ENCODE measurements around the gene SAMD10. TPM values are rescaled to one million over a fixed set of nuclear protein-coding genes. Genes with fewer than 3 reads are reported as not detected.
A peak's percentile ranks its signal among the peaks of the same experiment; 100 is the strongest.

Gene SAMD10
- total RNA-seq, 1 donor: 1.3 TPM

DNA sequence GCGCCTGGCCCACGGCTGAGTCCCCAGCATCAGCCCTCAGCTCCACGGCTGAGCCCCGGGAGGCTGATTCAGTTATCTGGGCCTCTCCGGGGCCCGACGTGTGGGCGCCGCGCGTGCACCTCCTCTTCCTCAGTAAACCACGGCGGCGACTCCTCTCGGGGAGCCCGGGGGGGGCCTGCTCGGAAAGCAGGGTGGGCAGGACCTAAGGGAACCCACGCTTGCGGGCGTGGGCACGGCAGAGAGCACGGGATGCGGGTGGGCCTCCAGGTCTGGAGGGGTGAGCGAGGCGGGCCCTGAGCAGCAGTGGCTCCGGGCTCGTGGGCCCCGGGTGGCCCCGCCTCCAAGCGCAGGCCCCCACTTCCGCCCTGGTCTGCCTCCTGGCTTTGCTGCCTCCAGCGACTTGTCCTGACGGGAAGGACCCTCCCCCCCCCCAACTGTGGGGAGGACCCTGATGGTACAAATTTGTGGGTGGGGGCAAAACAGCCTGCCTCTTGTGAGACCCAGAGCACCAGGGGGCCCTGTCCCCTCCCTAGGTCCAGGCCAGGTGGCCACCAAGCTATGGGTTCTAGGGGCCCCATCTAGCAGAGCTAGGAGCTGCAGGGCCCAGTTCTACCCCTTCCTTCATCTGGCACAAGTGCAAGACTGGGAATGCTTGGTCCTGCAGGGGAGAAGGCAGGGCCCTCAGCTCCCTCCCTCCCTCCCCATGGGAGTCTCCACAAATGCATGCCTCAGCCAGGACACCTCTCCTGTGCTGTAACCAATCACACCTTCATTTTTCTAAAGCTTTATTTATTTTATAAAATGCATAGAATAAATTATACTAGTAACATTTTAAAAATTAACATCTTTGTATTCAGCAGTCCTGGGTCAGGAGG is 40.1 kb downstream of the SAMD10 start:
- TF ChIP-seq, protein P1, sequence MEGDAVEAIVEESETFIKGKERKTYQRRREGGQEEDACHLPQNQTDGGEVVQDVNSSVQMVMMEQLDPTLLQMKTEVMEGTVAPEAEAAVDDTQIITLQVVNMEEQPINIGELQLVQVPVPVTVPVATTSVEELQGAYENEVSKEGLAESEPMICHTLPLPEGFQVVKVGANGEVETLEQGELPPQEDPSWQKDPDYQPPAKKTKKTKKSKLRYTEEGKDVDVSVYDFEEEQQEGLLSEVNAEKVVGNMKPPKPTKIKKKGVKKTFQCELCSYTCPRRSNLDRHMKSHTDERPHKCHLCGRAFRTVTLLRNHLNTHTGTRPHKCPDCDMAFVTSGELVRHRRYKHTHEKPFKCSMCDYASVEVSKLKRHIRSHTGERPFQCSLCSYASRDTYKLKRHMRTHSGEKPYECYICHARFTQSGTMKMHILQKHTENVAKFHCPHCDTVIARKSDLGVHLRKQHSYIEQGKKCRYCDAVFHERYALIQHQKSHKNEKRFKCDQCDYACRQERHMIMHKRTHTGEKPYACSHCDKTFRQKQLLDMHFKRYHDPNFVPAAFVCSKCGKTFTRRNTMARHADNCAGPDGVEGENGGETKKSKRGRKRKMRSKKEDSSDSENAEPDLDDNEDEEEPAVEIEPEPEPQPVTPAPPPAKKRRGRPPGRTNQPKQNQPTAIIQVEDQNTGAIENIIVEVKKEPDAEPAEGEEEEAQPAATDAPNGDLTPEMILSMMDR (IDR thresholded peaks at IDR 0.05; ENCODE audit: insufficient read depth, low read depth, low read length): no peak
- H3K4me3 ChIP-seq (ENCODE audit: low read depth, low read length): no peak overlapping the region
- no peak for DNase-seq (ENCODE audit: low read depth)

DNA sequence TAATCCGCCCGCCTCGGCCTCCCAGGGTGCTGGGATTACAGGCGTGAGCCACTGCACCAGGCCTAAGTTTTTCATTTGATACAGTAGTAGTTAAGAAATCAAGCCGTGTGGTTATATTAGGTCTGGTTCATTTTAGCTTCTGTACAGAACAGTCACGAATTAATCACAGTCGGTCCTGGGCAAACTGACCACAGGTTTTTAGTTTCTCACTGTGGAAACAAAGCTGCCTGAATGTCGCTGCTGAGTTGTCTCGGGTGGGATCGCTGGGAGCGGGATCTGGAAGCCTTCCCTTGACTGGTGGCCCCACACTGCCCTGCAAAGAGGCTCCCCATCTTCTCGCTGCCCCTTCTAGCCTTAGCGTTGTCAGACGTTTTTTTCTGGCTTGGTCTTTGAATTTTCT is 41.8 kb downstream of the SAMD10 start:
- no peak for DNase-seq (ENCODE audit: low read depth)
- H3K4me3 ChIP-seq (ENCODE audit: low read depth, low read length): no peak overlapping the region
- TF ChIP-seq, protein P1 (IDR thresholded peaks at IDR 0.05; ENCODE audit: insufficient read depth, low read depth, low read length): no peak

DNA sequence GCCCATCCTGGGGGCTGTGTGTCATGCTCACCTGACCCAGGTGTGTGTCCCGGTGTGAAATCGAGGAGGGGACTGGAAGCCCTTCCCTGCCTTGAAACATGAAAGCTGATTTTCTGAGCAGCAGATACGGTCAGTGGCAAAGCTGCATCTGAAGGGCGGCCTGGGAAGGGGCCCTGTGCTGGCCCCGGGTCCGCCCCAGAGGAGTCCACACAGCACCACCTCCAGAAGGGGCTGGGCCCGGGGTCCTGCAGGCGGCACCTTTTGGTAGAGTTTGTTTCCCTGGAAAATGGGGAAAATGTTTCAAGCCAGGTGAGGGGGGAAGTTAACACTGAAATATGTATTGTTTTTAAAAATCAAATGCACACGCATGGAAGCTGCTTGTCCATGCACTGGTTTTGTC is 44.0 kb downstream of the SAMD10 start:
- TF ChIP-seq, protein P1 (IDR thresholded peaks at IDR 0.05; ENCODE audit: insufficient read depth, low read depth, low read length): no peak
- no peak overlapping the region for H3K4me3 ChIP-seq (ENCODE audit: low read depth, low read length)
- no peak for DNase-seq (ENCODE audit: low read depth)

DNA sequence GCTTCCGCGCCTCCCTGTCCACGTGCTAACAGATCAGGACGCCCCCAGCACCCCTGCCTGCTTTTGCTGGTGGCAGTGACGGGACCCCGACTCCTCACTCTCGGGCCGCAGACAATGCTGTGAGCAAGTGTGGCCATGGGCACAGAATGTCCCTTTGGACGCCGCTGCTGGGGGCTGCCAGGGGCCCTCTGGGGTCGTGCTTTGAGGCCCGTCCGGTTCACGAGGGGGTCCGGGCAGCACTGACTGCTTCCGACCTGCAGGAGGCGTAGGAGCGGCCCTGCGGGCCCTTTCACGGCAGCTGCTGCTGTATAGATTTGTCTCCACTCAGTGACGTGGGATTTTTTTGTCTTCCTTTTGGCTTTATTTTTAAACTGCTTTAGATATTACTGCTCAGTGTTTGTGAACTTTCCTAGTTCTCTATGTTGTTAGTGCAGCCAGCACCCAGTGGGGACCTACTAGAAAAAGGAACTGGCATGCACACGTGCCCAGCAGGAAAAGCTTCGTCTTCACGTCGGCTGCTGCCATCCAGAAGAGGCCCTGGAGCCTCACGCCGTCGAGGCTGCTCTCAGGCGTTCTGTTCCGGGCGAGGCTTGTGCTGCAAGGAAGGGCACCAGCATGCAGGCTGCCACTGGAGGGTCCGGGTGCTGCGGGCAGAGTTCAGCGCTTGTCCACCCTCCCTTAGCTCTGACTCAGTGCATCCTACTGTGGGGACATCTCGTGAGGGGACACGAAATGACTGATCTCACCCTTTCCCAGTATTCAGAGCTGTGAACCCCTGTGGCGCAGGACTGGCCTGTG is 45.0 kb downstream of the SAMD10 start:
- no peak for DNase-seq (ENCODE audit: low read depth)
- TF ChIP-seq, protein P1 (IDR thresholded peaks at IDR 0.05; ENCODE audit: insufficient read depth, low read depth, low read length): peak; percentile 33
- H3K4me3 ChIP-seq (ENCODE audit: low read depth, low read length): no peak overlapping the region

DNA sequence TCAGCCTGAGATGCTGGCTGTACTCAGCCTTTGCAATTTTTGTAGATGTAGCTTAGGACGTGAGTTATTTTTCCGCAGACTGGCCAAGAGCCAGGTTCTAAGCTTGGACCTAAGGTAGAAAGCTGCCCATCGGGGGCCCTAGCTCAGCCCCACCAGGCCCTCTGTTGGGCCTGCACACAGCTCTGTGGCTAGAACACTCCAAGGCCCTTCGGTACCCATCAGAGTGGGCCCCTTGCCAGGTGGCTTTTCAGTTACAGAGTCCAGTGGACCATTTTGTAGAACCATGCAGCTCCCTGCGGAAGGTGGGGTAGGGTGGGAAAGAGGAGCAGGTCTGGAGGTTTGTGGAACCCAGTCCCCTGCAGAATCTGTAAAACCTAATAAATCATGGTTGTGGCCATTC is 45.8 kb downstream of the SAMD10 start:
- TF ChIP-seq, protein P1 (IDR thresholded peaks at IDR 0.05; ENCODE audit: insufficient read depth, low read depth, low read length): no peak
- H3K4me3 ChIP-seq (ENCODE audit: low read depth, low read length): no peak overlapping the region
- DNase-seq (ENCODE audit: low read depth): no peak

DNA sequence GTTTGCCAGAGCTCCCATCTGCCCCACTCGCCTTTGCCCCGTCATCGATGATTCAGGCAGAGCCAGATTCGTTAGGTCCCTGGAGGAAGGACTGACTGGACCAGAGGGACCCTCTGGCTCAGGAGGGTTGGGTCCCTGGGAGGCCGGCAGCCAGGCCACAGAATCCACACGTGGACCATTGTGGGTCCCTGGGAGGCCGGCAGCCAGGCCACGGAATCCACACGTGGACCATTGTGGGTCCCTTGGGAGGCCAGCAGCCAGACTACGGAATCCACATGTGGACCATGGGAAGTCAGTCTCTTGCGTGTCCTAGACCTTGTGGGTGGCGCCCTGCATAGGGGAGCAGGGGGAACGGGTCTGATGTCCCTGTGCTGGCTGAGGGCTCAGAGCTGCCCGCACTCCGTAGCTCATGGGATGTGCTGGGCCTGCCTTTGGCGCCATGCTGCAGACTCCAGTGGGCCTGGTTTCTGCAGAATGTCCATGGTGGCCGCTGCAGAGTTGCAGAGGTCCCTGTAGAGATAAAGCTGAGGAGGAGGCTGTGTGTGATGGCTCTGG is 46.8 kb downstream of the SAMD10 start:
- DNase-seq (ENCODE audit: low read depth): no peak
- H3K4me3 ChIP-seq (ENCODE audit: low read depth, low read length): no peak overlapping the region
- TF ChIP-seq, protein P1 (IDR thresholded peaks at IDR 0.05; ENCODE audit: insufficient read depth, low read depth, low read length): no peak
